Large intestine (tissue), 3 donors: ENCODE results near the gene HPSE2. TPM values are rescaled to one million over a fixed set of nuclear protein-coding genes. Genes with fewer than 3 reads are reported as not detected.

Source experiments
- DNase-seq, 2 donors: peaks; one replicate each; pipeline versions ENCODE4 v3.0.0 to v3.0.0-alpha.2; 2013
- H3K27ac ChIP-seq: one replicate; pipeline ENCODE4 v1.5.1; 2013; ENCODE audit warnings: low read length
- H3K27me3 ChIP-seq: 2 replicates; pipeline ENCODE4 v1.6.1; 2013; ENCODE audit warnings: low read length; ENCODE audit not compliant: control insufficient read depth, insufficient read depth
- H3K36me3 ChIP-seq: 2 replicates; pipeline ENCODE4 v1.6.1; 2013; ENCODE audit warnings: low read length; ENCODE audit not compliant: control insufficient read depth, insufficient read depth
- H3K4me1 ChIP-seq: one replicate; pipeline ENCODE4 v1.6.1; 2013; ENCODE audit warnings: low read length; ENCODE audit not compliant: control insufficient read depth, insufficient read depth
- H3K4me3 ChIP-seq: one replicate; pipeline ENCODE4 v1.5.1; 2013; ENCODE audit warnings: low read length
- H3K9me3 ChIP-seq: one replicate; pipeline ENCODE4 v1.6.1; 2013; ENCODE audit warnings: mild to moderate bottlenecking, low read depth, low read length, moderate library complexity; ENCODE audit not compliant: control insufficient read depth
- WGBS: methylation state at CpG from one replicate; pipeline ENCODE4 v1.1.5; 2013; ENCODE audit warnings: low lambda C conversion rate; ENCODE audit not compliant: insufficient coverage; 5-methylcytosine and 5-hydroxymethylcytosine counted together
- polyA plus RNA-seq: library from polyadenylated mRNA; unstranded; fragments of 120-200 nt; gene quantifications from one replicate; pipeline ENCODE4 v1.2.1, GENCODE V29; 2013

The HPSE2 gene
- polyA plus RNA-seq, 1 donor, result 6.9 TPM

DNA sequence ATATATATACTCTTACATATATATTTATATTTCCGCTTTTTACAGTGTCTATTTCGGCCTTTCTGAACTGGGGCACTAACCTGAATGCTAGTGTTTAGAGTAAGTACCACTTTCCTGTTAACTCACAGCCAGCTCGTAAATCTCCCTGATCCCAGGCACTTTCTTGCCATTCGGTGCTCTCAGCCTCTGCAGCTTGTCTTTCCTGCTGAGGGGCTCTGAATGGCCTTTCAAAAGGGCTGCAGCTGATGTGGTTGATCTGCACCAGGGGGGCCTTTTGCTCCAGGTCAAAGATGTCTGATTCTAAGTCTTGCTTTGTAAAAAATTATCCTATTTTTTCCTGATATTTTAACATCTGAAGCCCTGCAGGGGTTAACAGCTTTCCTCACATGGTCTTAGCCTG is 763.5 kb downstream of the HPSE2 start:
- H3K27ac ChIP-seq, result no peak overlapping the region
- no peaks in the 10 kb centered on the region for H3K36me3 ChIP-seq
- no peaks in the 10 kb centered on the region for H3K9me3 ChIP-seq
- no peaks in the 10 kb centered on the region for H3K27me3 ChIP-seq
- DNase-seq, result no peak
- H3K4me3 ChIP-seq, result no peak overlapping the region
- WGBS, result 83% methylated on average over 2 of the region's 4 CpGs
- H3K4me1 ChIP-seq, result no peaks in the 10 kb centered on the region

DNA sequence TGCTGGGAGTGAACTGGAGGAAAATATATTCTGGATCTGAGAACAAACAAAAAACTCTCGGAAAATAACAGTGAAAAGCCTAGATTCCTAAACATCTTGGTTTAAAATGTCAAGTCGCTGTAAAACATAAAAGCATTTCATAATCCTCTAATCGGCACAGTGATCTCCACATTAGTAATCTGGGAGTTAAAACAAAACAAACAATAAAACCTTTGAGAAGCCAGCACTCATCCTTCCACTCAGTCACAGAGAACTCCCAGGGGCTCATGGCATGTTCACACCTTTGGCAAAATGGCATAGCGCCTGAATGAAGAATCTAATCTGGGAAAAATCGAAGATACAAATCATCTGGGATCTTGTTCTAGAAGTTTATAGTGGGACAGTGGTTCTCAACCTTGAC is 764.8 kb downstream of the HPSE2 start:
- H3K36me3 ChIP-seq, result no peaks in the 10 kb centered on the region
- H3K4me3 ChIP-seq, result no peak overlapping the region
- DNase-seq, result no peak
- 73% methylated on average over 3 of the region's 5 CpGs for WGBS
- H3K27me3 ChIP-seq, result no peaks in the 10 kb centered on the region
- H3K9me3 ChIP-seq, result no peaks in the 10 kb centered on the region
- no peaks in the 10 kb centered on the region for H3K4me1 ChIP-seq
- no peak overlapping the region for H3K27ac ChIP-seq

DNA sequence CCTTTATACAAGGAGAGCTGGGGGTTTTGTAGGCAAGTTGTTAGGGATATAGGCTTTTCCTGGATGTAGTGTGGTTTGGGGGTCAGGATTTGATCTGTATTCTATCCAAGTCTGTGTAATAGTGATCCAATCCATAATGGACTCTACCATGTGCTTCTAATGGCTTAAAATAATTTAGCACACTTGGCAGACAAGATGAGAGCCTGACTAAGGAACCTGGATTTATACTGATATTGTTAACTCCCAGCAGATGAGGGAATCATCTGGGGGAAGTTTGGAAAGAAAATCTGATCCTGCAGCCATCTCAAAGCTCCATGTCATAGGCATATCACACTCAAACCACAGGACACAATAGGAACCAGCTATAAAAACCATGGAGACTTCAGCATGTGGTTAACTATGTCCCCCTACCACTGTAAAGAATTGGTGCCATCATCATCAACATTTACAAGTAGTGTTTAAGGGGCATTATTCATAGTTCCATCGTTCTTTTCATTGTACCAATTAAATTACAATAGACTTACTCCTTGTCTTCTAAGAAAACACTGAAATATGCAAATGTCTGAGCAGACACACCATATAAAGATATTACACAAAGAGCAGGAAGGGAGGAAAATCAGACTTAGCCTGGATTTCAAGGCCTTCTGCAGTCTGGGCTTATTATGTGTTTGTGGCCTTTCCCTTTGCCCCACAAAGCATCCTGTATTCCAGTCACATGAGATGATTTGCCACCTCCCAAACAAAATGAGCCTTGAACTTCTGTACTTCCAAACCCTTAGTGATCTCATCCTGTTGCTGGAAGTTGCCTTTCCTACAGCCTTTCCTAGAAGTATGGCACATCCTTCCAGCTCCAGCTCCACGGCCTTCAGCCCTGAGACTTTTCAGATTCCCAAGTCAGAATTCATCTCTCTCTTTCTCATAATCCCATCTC is 766.4 kb downstream of the HPSE2 start:
- Histone ChIP-seq H3K27ac (no peak overlapping the region), H3K36me3 (no peaks in the 10 kb centered on the region), H3K4me1 (no peaks in the 10 kb centered on the region), H3K27me3 (no peaks in the 10 kb centered on the region), H3K9me3 (no peaks in the 10 kb centered on the region), H3K4me3 (no peak overlapping the region)
- no CpG with 5 or more reads among the region's 2 CpGs for WGBS
- DNase-seq, result peak in 1 of 2 donors; percentile 16

DNA sequence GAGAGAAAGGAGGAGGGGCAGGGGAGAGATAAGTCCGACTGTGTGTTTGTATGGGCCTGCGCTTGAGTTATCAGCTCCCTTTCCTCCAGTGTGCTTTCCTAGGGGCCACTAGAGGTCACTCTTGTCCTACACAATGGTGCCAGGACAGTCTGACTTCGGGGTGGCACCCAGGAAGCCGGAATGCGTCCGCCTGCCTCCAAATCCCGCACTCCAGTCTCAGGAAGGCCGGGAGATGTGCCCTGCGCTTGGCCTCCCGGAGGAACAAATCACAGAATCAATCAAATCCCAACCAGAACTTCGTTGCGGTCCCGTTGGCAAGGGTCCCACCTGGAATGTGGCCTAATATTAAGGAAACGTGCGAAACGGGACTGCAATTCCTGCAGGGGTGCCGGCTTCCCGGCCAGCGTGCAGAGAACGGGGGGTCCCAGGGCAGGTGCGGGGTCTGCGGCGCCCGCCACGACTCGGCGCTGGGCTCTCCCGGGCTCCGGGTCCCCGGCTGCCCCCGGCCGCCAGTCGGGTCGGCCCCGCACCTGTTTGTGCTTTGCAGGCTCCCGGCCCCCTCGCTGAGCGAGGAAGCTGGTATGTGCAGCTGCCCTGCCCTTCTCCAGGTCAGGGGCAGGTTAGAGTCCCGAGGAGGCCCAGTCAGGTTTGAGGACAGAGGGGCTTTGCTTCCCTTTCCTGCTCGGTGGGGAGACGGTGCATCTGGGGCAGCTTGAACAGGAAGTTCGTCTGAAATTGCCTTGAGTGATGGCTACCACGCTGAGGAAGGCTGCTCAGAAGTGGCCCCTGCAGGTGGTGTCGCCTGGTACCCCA is 767.9 kb downstream of the HPSE2 start:
- peak overlapping the region; percentile 46 for H3K4me3 ChIP-seq
- WGBS, result no CpG with 5 or more reads among the region's 44 CpGs
- H3K36me3 ChIP-seq, result no peaks in the 10 kb centered on the region
- H3K27ac ChIP-seq, result no peak overlapping the region
- no peaks in the 10 kb centered on the region for H3K9me3 ChIP-seq
- H3K27me3 ChIP-seq, result no peaks in the 10 kb centered on the region
- no peaks in the 10 kb centered on the region for H3K4me1 ChIP-seq
- peak; percentile 85 to 86 for DNase-seq

DNA sequence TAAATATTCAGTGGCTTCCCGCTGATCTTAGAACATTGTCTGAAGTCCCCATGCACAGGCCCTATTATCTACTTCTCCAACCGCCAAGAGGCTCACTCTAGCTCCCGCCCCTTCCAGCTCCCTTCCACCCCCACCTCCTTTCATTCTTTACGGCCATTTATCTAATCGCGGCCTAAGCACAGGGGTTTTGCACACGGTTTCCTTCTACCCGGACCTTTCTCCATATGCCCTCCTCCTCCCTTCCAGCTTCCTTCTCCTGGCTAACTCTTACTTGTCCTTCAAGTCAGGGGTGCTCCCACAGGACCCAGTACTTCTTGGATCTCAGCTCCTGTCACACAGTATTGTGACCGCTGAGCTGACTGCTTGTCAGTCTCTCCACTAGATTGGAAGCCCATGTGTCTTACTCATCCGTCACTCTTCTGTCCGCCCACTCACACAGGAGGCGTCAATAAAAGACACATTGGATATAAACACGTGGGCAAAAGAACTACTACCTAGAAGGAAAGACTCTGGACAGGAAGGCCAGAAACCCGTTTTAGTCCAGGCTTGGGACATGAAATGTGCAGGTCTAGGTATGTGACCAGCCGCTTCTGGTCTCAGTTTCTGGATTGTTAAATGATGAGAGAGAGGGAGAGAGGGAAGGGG is 768.7 kb downstream of the HPSE2 start:
- peak in 1 of 2 donors; percentile 34 for DNase-seq
- Histone ChIP-seq H3K4me1 (no peaks in the 10 kb centered on the region), H3K27ac (no peak overlapping the region), H3K27me3 (no peaks in the 10 kb centered on the region), H3K4me3 (no peak overlapping the region), H3K9me3 (no peaks in the 10 kb centered on the region), H3K36me3 (no peaks in the 10 kb centered on the region)
- WGBS, result 30% methylated on average over 2 of the region's 15 CpGs

DNA sequence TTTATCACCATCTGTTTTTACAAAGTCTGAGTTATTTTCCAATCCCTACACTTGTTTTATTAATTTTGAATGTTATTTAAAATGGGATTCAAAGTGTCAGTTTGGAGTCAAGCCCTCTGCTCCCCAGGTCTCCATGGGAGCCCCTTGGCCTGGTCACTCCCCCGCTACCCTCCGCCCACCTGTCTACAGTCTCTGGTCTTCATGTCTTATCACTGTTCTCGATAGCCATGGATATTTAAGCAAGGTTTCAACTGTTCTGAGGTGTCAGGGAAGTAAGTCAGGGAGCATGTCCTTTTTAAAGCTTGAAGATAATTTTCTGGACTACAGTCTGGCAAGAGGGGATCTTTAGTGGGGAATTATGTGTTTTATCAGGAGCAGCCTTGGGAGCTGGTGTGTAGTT is 769.8 kb downstream of the HPSE2 start:
- H3K27ac ChIP-seq, result no peak overlapping the region
- peaks cover 4% of the 10 kb centered on the region for H3K4me1 ChIP-seq
- no peaks in the 10 kb centered on the region for H3K9me3 ChIP-seq
- H3K4me3 ChIP-seq, result no peak overlapping the region
- H3K36me3 ChIP-seq, result no peaks in the 10 kb centered on the region
- no CpG with 5 or more reads among the region's 3 CpGs for WGBS
- no peak for DNase-seq
- no peaks in the 10 kb centered on the region for H3K27me3 ChIP-seq

DNA sequence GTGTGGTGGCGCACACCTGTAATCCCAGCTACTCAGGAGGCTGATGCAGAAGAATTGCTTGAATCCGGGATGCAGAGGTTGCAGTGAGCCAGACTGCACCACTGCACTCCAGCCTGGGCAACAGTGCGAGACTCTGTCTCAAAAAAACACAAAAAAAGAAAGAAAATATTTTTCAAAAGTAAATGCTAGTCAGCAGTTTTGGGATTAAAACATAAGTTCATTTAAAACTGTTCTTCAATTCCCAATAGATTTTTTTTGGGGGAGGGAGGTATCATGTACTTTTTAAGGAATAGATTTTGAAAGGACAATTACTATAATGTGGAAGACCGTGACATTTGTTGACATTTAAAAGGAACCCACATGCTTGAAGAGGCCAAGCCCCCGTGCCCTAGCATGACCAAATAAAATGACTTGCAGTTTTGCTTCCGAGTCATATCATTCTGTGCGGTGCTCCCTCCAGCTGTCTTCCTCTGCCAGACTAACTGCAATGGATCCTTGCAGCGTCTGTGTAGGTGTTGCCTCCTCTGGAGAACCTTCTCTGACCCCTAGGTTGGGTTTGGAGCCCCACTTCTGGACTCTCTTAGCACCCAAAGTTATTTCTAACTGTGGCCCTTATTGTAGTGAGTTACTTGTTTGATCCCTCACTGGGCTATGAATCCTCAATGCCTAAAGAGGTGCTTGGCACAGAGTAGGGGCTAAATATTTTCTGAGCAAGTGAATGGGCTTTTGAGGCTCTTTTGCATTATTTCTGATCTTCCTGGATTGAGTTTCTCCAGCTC is 771.5 kb downstream of the HPSE2 start:
- WGBS, result no CpG with 5 or more reads among the region's 8 CpGs
- Histone ChIP-seq H3K36me3 (no peaks in the 10 kb centered on the region), H3K27me3 (no peaks in the 10 kb centered on the region), H3K9me3 (no peaks in the 10 kb centered on the region), H3K27ac (no peak overlapping the region), H3K4me1 (peaks cover 9% of the 10 kb centered on the region), H3K4me3 (no peak overlapping the region)
- DNase-seq, result no peak

DNA sequence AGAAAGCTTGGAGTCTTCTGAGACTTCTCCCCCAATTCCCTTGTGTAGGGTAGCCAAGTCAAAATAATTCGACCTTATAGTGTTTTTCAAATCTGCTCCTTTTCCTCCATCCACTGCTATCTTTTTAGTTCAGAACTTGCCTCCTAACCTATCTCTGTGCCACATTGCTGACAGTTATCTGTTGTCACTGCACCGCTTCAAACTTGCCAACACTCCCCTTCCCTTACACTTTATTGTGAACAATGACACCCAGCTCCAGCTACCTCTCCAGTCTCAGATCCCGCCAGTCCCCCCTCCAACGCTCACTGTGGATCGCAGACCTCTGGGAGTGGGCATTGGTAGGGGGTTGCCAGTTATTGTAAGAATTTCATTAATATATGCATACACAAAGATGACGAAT is 772.6 kb downstream of the HPSE2 start:
- DNase-seq, result no peak
- Histone ChIP-seq H3K27me3 (no peaks in the 10 kb centered on the region), H3K9me3 (no peaks in the 10 kb centered on the region), H3K36me3 (no peaks in the 10 kb centered on the region), H3K27ac (no peak overlapping the region), H3K4me3 (no peak overlapping the region), H3K4me1 (peaks cover 9% of the 10 kb centered on the region)
- 80% methylated on average over 1 of the region's 6 CpGs for WGBS

DNA sequence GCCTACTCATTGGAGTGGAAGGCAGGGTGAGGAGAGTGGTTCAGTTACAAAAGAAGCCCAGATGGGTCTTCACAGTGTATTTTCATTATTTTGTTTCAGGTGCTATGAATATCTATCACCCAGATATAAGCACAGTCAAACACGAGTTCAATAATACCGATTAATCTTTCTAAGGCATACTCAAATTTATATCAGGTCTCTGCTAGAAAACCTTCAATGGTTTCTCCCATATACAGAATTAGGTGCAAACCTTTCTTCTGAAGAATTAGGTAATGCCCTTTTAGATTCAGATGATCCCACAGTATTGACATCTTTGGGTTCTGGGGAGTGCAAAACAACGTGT is 774.2 kb downstream of the HPSE2 start:
- no peak overlapping the region for H3K4me3 ChIP-seq
- no peak for DNase-seq
- no peaks in the 10 kb centered on the region for H3K9me3 ChIP-seq
- no peaks in the 10 kb centered on the region for H3K27me3 ChIP-seq
- H3K27ac ChIP-seq, result peak overlapping the region; percentile 59
- peaks cover 9% of the 10 kb centered on the region for H3K4me1 ChIP-seq
- 80% methylated on average over 2 of the region's 3 CpGs for WGBS
- H3K36me3 ChIP-seq, result no peaks in the 10 kb centered on the region
